Upper lobe of left lung (tissue), 6 donors: ENCODE results near the gene PIP5K1C. TPM values are rescaled to one million over a fixed set of nuclear protein-coding genes. Genes with fewer than 3 reads are reported as not detected.
A peak's percentile ranks its signal among the peaks of the same experiment; 100 is the strongest.

Experiments used
- ATAC-seq, 2 donors: fragments of 200-7000 bp; cut with Tn5 transposase; one replicate each; pipeline ENCODE4 v1.9.1; 2022; ENCODE audit warnings: mild to moderate bottlenecking in 2 of 2, moderate library complexity in 2 of 2; ENCODE audit not compliant: low FRiP score in 2 of 2
- DNase-seq, 2 donors: peaks; one replicate each; pipeline ENCODE4 v3.0.0-alpha.2; 2019 to 2020
- H3K27ac ChIP-seq, 4 donors: fragments of 200-600 bp; sonication (generic); one replicate each; pipeline ENCODE4 v1.5.1; 2016 to 2019
- H3K27me3 ChIP-seq, 4 donors: fragments of 200-600 bp; sonication (generic); one replicate each; pipeline ENCODE4 v1.5.1; 2017 to 2019
- H3K36me3 ChIP-seq, 4 donors: fragments of 200-600 bp; sonication (generic); one replicate each; pipeline ENCODE4 v1.5.1; 2016 to 2019
- H3K4me1 ChIP-seq, 4 donors: fragments of 200-600 bp; sonication (generic); one replicate each; pipeline ENCODE4 v1.5.1; 2018 to 2019
- H3K4me3 ChIP-seq, 4 donors: fragments of 200-600 bp; sonication (generic); one replicate each; pipeline ENCODE4 v1.5.1; 2017 to 2019; ENCODE audit warnings: mild to moderate bottlenecking in 2 of 4, moderate library complexity in 1 of 4
- H3K9me3 ChIP-seq, 4 donors: fragments of 200-600 bp; sonication (generic); one replicate each; pipeline ENCODE4 v1.5.1; 2018 to 2019
- EP300 ChIP-seq, 4 donors: sonication (generic); formaldehyde crosslinking; IDR thresholded peaks; one replicate each; pipeline ENCODE4 v1.5.1; 2017; ENCODE audit warnings: antibody characterized with exemption in 4 of 4, control low read depth in 2 of 4
- POLR2A ChIP-seq, 4 donors: fragments of 450-650 bp; IDR thresholded peaks; one replicate each; pipeline ENCODE4 v1.5.1; 2016 to 2017; ENCODE audit warnings: antibody characterized with exemption in 4 of 4, mild to moderate bottlenecking in 2 of 4
- POLR2AphosphoS5 ChIP-seq, 2 donors: sonication (generic); formaldehyde crosslinking; IDR thresholded peaks; one replicate each; pipeline ENCODE4 v1.5.1; 2017; ENCODE audit warnings: antibody characterized with exemption in 2 of 2
- WGBS, 2 donors: methylation state at CpG; one replicate each; pipeline ENCODE4 v1.1.5; 2017 to 2018; 5-methylcytosine and 5-hydroxymethylcytosine counted together
- total RNA-seq, 6 donors: library from RNA; depleted of rRNA in 4 of 6; stranded (reverse); fragments of >200 nt in 4 of 6; gene quantifications; one replicate each; pipeline versions ENCODE4 v1.1.0 to v1.2.1, GENCODE V29; 2016 to 2021
- TF ChIP-seq, protein P1 (sequence below), 6 experiments: fragments of 450-650 bp in 4 of 6; fragments of 200-600 bp in 2 of 6; sonication (generic) in 2 of 6; IDR thresholded peaks; one replicate each; pipeline ENCODE4 v1.5.1; 2016 to 2019; ENCODE audit warnings: antibody characterized with exemption in 6 of 6
- donor health status: DM: no; HTN: no; CAD: no; lungs with moderate emphysema.
- donor health status: DM: no; HTN: yes; CAD: no; lungs with severe emphysema.

The PIP5K1C gene
- total RNA-seq, 6 donors from 2014 or later: 24.6 to 64.1 (median 43.1) TPM

DNA sequence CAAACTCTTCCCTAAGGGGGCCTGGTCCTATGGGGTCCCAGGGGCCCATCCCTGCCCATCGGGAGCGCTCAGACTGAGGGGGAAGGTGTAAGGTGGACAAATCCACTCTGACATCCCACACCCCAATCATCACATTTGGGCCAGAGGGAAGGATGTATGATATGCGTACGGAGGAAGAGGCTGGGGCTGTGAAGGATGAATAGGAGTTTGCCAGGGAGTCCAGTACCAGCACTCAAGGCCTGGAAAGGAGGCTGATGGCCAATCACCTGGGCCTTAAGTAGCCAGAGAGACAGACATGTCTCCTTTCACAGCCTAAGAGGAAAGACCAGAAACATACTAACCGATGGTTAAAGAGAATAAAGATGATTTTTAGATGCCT, 22.8 kb upstream of the PIP5K1C start:
- ATAC-seq (no peak), DNase-seq (no peak)
- Histone ChIP-seq H3K27me3 (peaks cover 3 to 20% (median 12%) of the 10 kb centered on the region in 4 donors), H3K9me3 (no peaks in the 10 kb centered on the region), H3K36me3 (no peaks in the 10 kb centered on the region), H3K27ac (no peak overlapping the region), H3K4me3 (no peak overlapping the region), H3K4me1 (peaks cover 16 to 31% (median 25%) of the 10 kb centered on the region in 4 donors)
- WGBS, 2 donors: 85 to 87% methylated on average over 5 of the region's 5 CpGs
- TF ChIP-seq POLR2A (IDR thresholded peaks at IDR 0.05) (no peak), EP300 (IDR thresholded peaks at IDR 0.05) (no peak)
- TF ChIP-seq, protein P1, sequence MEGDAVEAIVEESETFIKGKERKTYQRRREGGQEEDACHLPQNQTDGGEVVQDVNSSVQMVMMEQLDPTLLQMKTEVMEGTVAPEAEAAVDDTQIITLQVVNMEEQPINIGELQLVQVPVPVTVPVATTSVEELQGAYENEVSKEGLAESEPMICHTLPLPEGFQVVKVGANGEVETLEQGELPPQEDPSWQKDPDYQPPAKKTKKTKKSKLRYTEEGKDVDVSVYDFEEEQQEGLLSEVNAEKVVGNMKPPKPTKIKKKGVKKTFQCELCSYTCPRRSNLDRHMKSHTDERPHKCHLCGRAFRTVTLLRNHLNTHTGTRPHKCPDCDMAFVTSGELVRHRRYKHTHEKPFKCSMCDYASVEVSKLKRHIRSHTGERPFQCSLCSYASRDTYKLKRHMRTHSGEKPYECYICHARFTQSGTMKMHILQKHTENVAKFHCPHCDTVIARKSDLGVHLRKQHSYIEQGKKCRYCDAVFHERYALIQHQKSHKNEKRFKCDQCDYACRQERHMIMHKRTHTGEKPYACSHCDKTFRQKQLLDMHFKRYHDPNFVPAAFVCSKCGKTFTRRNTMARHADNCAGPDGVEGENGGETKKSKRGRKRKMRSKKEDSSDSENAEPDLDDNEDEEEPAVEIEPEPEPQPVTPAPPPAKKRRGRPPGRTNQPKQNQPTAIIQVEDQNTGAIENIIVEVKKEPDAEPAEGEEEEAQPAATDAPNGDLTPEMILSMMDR (IDR thresholded peaks at IDR 0.05): no peak

DNA sequence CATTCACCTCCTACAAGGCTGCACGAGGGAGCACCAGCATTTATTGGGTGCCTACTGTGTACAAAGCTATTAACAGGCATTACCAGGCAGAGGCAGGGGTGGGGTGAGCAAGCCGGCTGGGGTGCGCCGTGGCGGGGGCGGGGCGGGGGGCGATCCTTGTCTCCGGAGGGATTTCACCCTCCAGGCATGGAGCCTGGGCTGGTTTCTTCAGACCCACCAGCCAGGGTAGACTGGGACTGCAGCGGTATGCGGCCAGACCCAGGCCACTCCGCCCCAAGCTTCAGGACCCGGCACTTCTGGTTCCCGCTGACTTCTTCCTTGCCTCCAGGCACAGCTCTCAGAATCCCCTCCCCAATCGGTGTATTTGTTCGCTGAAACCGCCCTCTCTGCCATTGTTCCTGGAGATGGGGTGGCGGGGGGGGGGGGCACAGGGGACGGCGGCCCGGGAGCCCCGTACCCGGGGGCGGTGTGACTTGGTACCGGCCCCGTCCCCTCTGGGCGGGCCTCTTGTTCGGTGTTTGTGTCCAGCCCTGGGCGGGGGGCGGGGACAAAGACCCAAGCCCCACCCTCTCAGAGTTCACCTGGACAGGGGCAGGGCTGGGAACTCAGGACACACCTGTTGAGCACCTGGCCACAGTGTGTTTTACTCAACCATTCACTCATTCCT, 22.3 kb upstream of the PIP5K1C start:
- DNase-seq (peak; percentile 68 to 75), ATAC-seq (no peak)
- H3K9me3 ChIP-seq: no peaks in the 10 kb centered on the region
- 9 to 13% methylated on average over 9 to 19 of the region's 30 CpGs for WGBS, 2 donors
- TF ChIP-seq, protein P1 (IDR thresholded peaks at IDR 0.05): no peak
- no peak for TF ChIP-seq POLR2AphosphoS5 (IDR thresholded peaks at IDR 0.05)
- TF ChIP-seq EP300 (IDR thresholded peaks at IDR 0.05): no peak
- no peak for TF ChIP-seq POLR2A (IDR thresholded peaks at IDR 0.05)
- no peak overlapping the region for H3K27ac ChIP-seq
- H3K4me1 ChIP-seq: peaks cover 16 to 31% (median 25%) of the 10 kb centered on the region in 4 donors
- H3K27me3 ChIP-seq: peaks cover 3 to 20% (median 12%) of the 10 kb centered on the region in 4 donors
- H3K4me3 ChIP-seq: peak overlapping the region in 3 of 4 donors; percentile 35 to 45 (median 39)
- no peaks in the 10 kb centered on the region for H3K36me3 ChIP-seq

DNA sequence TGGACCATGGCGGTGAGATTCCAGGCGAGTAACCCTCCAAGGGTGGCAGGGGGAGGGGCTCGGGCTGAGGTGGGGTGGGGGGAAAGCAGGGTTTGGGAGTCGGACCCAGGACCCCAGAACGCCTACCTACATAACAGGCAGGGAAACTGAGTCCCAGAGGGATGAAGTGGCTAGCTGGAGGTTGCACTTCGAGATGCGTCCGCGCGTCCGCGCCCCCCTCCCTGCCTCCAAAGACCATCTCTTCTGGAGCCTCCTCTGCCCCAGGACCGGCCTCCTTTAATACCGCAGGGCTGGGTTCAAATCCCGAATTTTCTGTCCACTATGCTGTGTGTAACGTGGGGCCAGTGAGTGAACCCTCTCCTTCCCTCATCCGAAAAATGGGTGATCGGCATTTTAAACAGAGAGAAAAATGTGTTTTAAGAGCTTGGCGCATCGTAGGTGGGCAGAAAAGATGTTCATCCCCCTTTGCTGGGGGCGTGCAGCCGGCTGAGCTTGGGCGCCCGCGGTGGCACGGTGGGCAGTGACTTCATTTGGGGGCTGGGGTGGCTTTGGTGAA, 21.7 kb upstream of the PIP5K1C start:
- DNase-seq: peak in 1 of 2 donors; percentile 76
- peak in 1 of 2 donors; percentile 3 for ATAC-seq
- peaks cover 3 to 20% (median 12%) of the 10 kb centered on the region in 4 donors for H3K27me3 ChIP-seq

DNA sequence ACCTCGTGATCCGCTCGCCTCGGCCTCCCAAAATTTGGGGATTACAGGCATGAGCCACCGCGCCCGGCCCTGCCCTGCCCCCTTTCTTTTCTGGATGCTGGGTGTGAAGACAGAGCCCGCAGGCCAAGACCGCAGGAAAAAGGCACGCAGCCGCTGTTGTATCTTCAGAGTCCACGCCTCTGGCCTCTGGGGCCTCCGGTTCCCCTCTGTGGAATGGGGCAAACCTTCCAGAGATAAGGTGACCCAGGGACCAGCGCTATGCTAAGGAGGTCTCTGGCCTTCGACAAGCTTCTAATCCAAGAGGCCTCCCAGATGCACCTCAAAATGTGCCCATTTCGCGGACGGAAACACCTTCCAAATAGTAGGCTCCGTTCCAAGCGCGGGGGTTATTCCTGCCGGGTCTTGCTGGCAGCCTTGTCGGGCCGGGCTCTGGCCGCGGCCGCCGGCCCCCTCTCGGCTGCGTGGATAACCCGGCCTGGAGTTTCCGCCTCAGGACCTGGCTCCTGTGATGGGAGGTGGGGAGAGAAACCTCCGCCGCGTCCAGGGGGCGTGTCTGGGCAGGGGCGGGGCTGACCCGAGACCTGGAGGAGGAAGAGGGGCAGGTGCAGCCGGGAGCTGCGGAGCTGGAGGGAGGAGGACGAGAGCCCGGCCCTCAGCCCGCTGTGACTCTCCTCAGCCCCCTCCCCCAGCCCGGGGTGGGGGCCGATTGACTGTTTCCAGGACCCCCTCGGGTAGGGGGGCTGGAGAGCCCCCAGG, 21.0 kb upstream of the PIP5K1C start:
- Histone ChIP-seq H3K27me3 (peaks cover 3 to 20% (median 12%) of the 10 kb centered on the region in 4 donors), H3K9me3 (no peaks in the 10 kb centered on the region), H3K4me3 (peak overlapping the region in 3 of 4 donors; percentile 35 to 45 (median 39)), H3K4me1 (peaks cover 16 to 31% (median 25%) of the 10 kb centered on the region in 4 donors), H3K36me3 (no peaks in the 10 kb centered on the region), H3K27ac (no peak overlapping the region)
- DNase-seq: peak; percentile 89 to 96
- peak; percentile 12 to 66 for TF ChIP-seq POLR2AphosphoS5 (IDR thresholded peaks at IDR 0.05)
- peak in 1 of 4 donors; percentile 11 for TF ChIP-seq EP300 (IDR thresholded peaks at IDR 0.05)
- TF ChIP-seq POLR2A (IDR thresholded peaks at IDR 0.05): peak in 2 of 4 donors; percentile 52 to 54
- TF ChIP-seq, protein P1 (IDR thresholded peaks at IDR 0.05): peak in 2 of 6 experiments; percentile 6 to 39
- WGBS, 2 donors: 22 to 69% methylated on average over 9 to 35 of the region's 46 CpGs
- peak; percentile 91 to 92 for ATAC-seq

More for the DNA sequence above, 21.7 kb upstream of the PIP5K1C start:
- Histone ChIP-seq H3K4me1 (peaks cover 16 to 31% (median 25%) of the 10 kb centered on the region in 4 donors), H3K27ac (no peak overlapping the region), H3K9me3 (no peaks in the 10 kb centered on the region), H3K36me3 (no peaks in the 10 kb centered on the region), H3K4me3 (peak overlapping the region in 3 of 4 donors; percentile 35 to 45 (median 39))
- TF ChIP-seq POLR2A (IDR thresholded peaks at IDR 0.05) (no peak), EP300 (IDR thresholded peaks at IDR 0.05) (no peak), POLR2AphosphoS5 (IDR thresholded peaks at IDR 0.05) (no peak)
- TF ChIP-seq, protein P1 (IDR thresholded peaks at IDR 0.05): no peak
- WGBS, 2 donors: 8 to 10% methylated on average over 16 to 25 of the region's 26 CpGs
